Activated CD8-positive, alpha-beta T cell treated with anti-CD3 and anti-CD28 coated beads for 36 hours (primary cell): Measurements from ENCODE around the gene CFAP299. TPM values are rescaled to one million over a fixed set of nuclear protein-coding genes. Genes with fewer than 3 reads are reported as not detected.

Experiments used
- ATAC-seq: fragments of 200-7000 bp; cut with Tn5 transposase; one replicate; pipeline ENCODE4 v1.10.0; 2021; ENCODE audit warnings: mild to moderate bottlenecking, moderate library complexity
- CTCF ChIA-PET: fragments of 350-600 bp; sonication (Branson Sonifier 250); formaldehyde crosslinking; loops from one replicate; lab custom pipeline; 2021; ENCODE audit warnings: antibody characterized with exemption; lab: Charles Lee
- POLR2A ChIA-PET: fragments of 350-600 bp; sonication (Branson Sonifier 250); formaldehyde crosslinking; loops from one replicate; lab custom pipeline; 2021; ENCODE audit warnings: antibody characterized with exemption; lab: Charles Lee
- DNase-seq: peaks from one replicate; pipeline ENCODE4 v3.0.0-alpha.2; 2020
- H3K27ac Mint-ChIP-seq: one replicate; pipeline ENCODE4 v1.8.0; 2021; ENCODE audit warnings: mild to moderate bottlenecking, mixed read lengths
- H3K27me3 Mint-ChIP-seq: one replicate; pipeline ENCODE4 v1.8.0; 2021; ENCODE audit warnings: mixed read lengths
- H3K36me3 Mint-ChIP-seq: one replicate; pipeline ENCODE4 v1.8.0; 2021; ENCODE audit warnings: low read depth, mixed read lengths
- H3K4me1 Mint-ChIP-seq: one replicate; pipeline ENCODE4 v1.8.0; 2021; ENCODE audit warnings: low read depth, mixed read lengths
- H3K4me3 Mint-ChIP-seq: one replicate; pipeline ENCODE4 v1.8.0; 2021; ENCODE audit warnings: mild to moderate bottlenecking, moderate library complexity, mixed read lengths
- H3K9me3 Mint-ChIP-seq: one replicate; pipeline ENCODE4 v1.8.0; 2021; ENCODE audit warnings: mixed read lengths
- intact Hi-C: fragments of 100-400 bp; cut with micrococcal nuclease; formaldehyde crosslinking; loops from one replicate; pipeline ENCODE4 v1.10.0; 2022
- total RNA-seq, 2 experiments: library from RNA; stranded (reverse); gene quantifications; one replicate each; pipeline ENCODE4 v1.2.3, GENCODE V29; 2021
- TF ChIP-seq, protein P1 (sequence below): fragments of 200-600 bp; IDR thresholded peaks from one replicate; pipeline ENCODE4 v1.8.0; 2022; ENCODE audit warnings: antibody characterized with exemption, mild to moderate bottlenecking

CFAP299 gene
- total RNA-seq, 2 experiments from 2014 or later, result not detected

DNA sequence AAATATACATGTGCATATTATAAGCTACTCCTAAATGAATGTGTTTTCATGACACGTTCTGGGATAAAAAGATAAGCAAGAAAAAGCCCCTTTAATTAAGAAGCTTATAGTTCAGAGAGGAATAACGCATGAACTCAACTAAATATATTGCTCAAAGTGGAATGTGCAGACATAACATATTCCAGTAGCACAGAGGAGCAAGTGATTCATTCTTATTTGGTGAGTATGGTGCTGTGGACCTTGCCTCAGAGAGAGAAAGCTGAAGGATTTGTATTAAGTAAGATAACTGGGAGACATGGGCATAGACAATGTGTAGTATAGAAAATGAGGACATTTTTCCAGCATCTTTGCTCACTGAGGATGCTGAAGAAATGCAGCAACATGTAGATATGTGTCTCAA, 76.8 kb downstream of the CFAP299 start:
- no peak overlapping the region for H3K27ac Mint-ChIP-seq
- H3K4me1 Mint-ChIP-seq, result no peaks in the 10 kb centered on the region
- ChIA-PET POLR2A (no interaction called here), CTCF (interaction anchor here (0.9 kb wide), 1 partner anchor 15 kb away, joined by 3 read pairs; no protein-coding TSS in a partner anchor)
- no peak overlapping the region for H3K4me3 Mint-ChIP-seq
- H3K27me3 Mint-ChIP-seq, result no peaks in the 10 kb centered on the region
- ATAC-seq (no peak), DNase-seq (no peak)
- intact Hi-C loops, result no loop called here
- TF ChIP-seq, protein P1, sequence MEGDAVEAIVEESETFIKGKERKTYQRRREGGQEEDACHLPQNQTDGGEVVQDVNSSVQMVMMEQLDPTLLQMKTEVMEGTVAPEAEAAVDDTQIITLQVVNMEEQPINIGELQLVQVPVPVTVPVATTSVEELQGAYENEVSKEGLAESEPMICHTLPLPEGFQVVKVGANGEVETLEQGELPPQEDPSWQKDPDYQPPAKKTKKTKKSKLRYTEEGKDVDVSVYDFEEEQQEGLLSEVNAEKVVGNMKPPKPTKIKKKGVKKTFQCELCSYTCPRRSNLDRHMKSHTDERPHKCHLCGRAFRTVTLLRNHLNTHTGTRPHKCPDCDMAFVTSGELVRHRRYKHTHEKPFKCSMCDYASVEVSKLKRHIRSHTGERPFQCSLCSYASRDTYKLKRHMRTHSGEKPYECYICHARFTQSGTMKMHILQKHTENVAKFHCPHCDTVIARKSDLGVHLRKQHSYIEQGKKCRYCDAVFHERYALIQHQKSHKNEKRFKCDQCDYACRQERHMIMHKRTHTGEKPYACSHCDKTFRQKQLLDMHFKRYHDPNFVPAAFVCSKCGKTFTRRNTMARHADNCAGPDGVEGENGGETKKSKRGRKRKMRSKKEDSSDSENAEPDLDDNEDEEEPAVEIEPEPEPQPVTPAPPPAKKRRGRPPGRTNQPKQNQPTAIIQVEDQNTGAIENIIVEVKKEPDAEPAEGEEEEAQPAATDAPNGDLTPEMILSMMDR, result no peak
- H3K9me3 Mint-ChIP-seq, result no peaks in the 10 kb centered on the region
- no peaks in the 10 kb centered on the region for H3K36me3 Mint-ChIP-seq

DNA sequence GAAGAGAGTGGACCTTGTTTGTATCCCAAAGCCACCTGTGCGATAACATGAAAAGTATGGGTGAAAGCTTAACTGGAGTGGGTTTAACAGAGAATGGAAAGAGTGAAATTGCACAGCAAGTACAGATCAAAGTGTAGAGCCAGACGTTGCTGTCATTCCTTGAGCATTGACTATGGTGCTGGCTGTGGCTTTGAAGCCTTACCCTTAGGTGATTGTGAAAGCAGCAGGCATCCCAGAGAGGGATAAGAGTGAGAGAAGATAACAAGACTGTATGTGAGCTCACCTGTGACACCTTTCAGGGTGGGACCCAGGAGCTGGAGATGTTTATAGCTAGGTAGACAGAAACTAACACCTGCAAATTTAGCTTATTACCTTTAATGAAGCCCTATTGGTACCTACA, 77.6 kb downstream of the CFAP299 start:
- H3K9me3 Mint-ChIP-seq, result no peaks in the 10 kb centered on the region
- TF ChIP-seq, protein P1, result no peak
- H3K27ac Mint-ChIP-seq, result no peak overlapping the region
- DNase-seq (no peak), ATAC-seq (no peak)
- ChIA-PET POLR2A (no interaction called here), CTCF (interaction anchor here (0.9 kb wide), 1 partner anchor 15 kb away, joined by 3 read pairs; no protein-coding TSS in a partner anchor)
- H3K36me3 Mint-ChIP-seq, result no peaks in the 10 kb centered on the region
- no peak overlapping the region for H3K4me3 Mint-ChIP-seq
- H3K27me3 Mint-ChIP-seq, result no peaks in the 10 kb centered on the region
- intact Hi-C loops, result no loop called here
- no peaks in the 10 kb centered on the region for H3K4me1 Mint-ChIP-seq

DNA sequence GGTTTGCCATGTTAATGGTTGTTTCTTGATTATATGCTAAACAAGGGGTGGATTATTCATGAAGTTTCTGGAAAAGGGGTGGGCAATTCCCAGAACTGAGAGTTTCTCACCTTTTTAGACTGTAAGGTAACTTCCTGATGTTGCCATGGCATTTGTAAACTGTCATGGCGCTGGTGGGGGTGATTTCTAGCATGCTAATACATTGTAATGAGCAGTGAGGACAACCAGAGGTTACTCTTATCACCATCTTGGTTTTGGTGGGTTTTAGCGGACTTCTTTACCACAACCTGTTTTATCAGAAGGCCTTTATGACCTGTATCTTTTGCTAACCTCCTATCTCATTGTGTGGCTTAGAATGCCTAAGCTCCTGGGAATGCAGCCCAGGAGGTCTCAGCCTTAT, 81.5 kb downstream of the CFAP299 start:
- Mint-ChIP-seq H3K36me3 (no peaks in the 10 kb centered on the region), H3K27ac (no peak overlapping the region), H3K4me3 (no peak overlapping the region), H3K4me1 (no peaks in the 10 kb centered on the region), H3K9me3 (no peaks in the 10 kb centered on the region), H3K27me3 (no peaks in the 10 kb centered on the region)
- intact Hi-C loops, result no loop called here
- TF ChIP-seq, protein P1, result no peak
- DNase-seq, result no peak
- POLR2A ChIA-PET, result no interaction called here
- no peak for ATAC-seq
- CTCF ChIA-PET, result interaction anchor here (0.7 kb wide), 1 partner anchor 85 kb away, joined by 3 read pairs; no protein-coding TSS in a partner anchor

DNA sequence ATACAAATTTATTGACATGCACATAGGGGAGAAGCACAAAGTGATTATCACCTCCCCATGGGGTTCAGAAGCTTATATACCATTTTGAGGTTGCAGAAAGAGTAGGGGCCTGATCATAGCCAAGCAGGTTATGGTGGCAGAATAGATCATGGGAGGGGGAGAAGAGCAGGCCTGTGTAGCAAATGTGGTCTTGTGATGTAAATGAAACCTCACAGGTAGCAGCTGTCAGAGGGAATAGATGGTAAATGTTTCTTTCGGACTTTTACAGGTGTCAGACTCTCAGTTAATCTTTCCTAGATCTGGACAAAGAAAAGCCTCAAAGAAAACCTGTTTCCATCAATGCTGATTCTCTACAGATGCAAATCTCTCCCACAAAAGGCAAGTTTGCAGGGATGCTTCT, 84.4 kb downstream of the CFAP299 start:
- no peaks in the 10 kb centered on the region for H3K36me3 Mint-ChIP-seq
- intact Hi-C loops, result no loop called here
- ChIA-PET POLR2A (no interaction called here), CTCF (no interaction called here)
- no peak overlapping the region for H3K27ac Mint-ChIP-seq
- H3K4me3 Mint-ChIP-seq, result no peak overlapping the region
- DNase-seq, result no peak
- no peaks in the 10 kb centered on the region for H3K27me3 Mint-ChIP-seq
- H3K9me3 Mint-ChIP-seq, result no peaks in the 10 kb centered on the region
- TF ChIP-seq, protein P1, result no peak
- peaks cover 5% of the 10 kb centered on the region for H3K4me1 Mint-ChIP-seq
- ATAC-seq, result no peak

DNA sequence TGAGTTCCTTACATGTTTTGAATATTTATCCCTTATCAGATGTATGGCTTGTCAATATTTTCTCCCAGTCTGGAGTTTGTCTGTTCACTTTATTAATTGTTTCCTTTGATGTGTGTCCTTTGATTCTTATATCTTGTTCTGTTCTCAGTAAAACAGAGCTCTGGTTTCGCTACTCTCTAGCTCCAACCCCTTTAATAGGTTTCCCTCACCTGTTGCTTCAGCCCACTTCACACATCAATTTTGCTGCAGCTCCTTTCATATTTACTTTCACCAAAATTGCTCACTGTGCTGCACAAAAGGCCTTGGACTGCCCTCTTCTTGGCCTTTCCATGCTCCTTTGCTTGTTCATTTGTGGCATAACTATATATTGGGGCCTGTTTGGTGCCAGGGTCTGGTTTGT, 85.1 kb downstream of the CFAP299 start:
- ATAC-seq (no peak), DNase-seq (no peak)
- ChIA-PET CTCF (no interaction called here), POLR2A (no interaction called here)
- no peak overlapping the region for H3K27ac Mint-ChIP-seq
- intact Hi-C loops, result no loop called here
- H3K4me3 Mint-ChIP-seq, result no peak overlapping the region
- H3K9me3 Mint-ChIP-seq, result no peaks in the 10 kb centered on the region
- TF ChIP-seq, protein P1, result no peak
- no peaks in the 10 kb centered on the region for H3K36me3 Mint-ChIP-seq
- peaks cover 5% of the 10 kb centered on the region for H3K4me1 Mint-ChIP-seq
- H3K27me3 Mint-ChIP-seq, result no peaks in the 10 kb centered on the region
